Keratinocyte (primary cell): ENCODE measurements around the gene FSTL3.

Experiments
- CTCF ChIP-seq, 3 experiments: IDR thresholded peaks in 1 of 3; conservative IDR thresholded peaks in 1 of 3; optimal IDR thresholded peaks in 1 of 3; 2 replicates in 2 of 3; 3 replicates in 1 of 3; pipeline versions ENCODE3 to v1.5.1; 2011; ENCODE audit warnings: low read length in 3 of 3, mild to moderate bottlenecking in 3 of 3, moderate library complexity in 2 of 3, control low read depth in 1 of 3, inconsistent platforms in 1 of 3; ENCODE audit not compliant: insufficient read depth in 2 of 3; ENCODE audit errors: extremely low read depth in 1 of 3
- EZH2 ChIP-seq: IDR thresholded peaks from one replicate; pipeline ENCODE4 v1.6.1; 2012; ENCODE audit warnings: inconsistent platforms, mild to moderate bottlenecking, low read length, moderate library complexity

DNA sequence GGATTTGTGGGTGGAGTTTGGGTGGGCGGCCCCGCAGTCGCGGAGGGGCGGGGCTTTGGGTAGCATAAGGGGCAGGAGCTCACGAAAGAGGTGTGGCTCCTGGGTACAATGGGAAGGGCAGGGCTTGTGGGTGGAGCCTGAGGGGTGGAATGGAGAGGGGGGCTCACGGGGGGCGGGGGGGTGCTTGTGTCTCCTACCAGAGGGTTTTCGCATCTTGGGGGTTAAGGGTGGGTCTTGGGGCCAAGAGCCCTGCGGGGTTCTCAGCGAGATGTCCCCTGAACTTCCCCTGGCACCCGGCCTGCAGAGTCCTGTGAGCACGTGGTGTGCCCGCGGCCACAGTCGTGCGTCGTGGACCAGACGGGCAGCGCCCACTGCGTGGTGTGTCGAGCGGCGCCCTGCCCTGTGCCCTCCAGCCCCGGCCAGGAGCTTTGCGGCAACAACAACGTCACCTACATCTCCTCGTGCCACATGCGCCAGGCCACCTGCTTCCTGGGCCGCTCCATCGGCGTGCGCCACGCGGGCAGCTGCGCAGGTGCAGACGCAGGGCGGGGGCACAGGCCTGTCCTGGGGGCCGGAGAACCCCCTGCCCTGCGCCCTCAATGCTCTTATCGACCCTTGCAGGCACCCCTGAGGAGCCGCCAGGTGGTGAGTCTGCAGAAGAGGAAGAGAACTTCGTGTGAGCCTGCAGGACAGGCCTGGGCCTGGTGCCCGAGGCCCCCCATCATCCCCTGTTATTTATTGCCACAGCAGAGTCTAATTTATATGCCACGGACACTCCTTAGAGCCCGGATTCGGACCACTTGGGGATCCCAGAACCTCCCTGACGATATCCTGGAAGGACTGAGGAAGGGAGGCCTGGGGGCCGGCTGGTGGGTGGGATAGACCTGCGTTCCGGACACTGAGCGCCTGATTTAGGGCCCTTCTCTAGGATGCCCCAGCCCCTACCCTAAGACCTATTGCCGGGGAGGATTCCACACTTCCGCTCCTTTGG, 5.1 kb downstream of the FSTL3 start:
- no peak for TF ChIP-seq CTCF (optimal IDR thresholded peaks at IDR 0.05 in 1 of 3, IDR thresholded peaks at IDR 0.05 in 1 of 3, conservative IDR thresholded peaks at IDR 0.05 in 1 of 3; ENCODE audit: extremely low read depth in 1 of 3, insufficient read depth in 2 of 3, low read length in 3 of 3)
- no peak for TF ChIP-seq EZH2
